K562 (cell line): ENCODE results near the gene ZFYVE28. TPM values are rescaled to one million over a fixed set of nuclear protein-coding genes. Genes with fewer than 3 reads are reported as not detected.

Experiments
- BCL6 ChIP-seq: fragments of 250-450 bp; sonication (Bioruptor Pico); IDR thresholded peaks from 2 replicates; pipeline ENCODE4 v1.4.0; 2020
- DDX20 ChIP-seq: fragments of 450-650 bp; IDR thresholded peaks from 2 replicates; pipeline ENCODE4 v1.6.1; 2016; ENCODE audit warnings: missing genetic modification characterization, low read depth, mild to moderate bottlenecking, missing compliant biosample characterization, moderate library complexity
- DPF2 ChIP-seq: fragments of 450-650 bp; IDR thresholded peaks from 2 replicates; pipeline ENCODE4 v1.6.1; 2016
- ETV5 ChIP-seq: sonication (generic); formaldehyde crosslinking; IDR thresholded peaks from 2 replicates; pipeline ENCODE4 v1.4.0; 2020; ENCODE audit warnings: low read depth, mild to moderate bottlenecking, missing genetic modification reagents
- GABPB1 ChIP-seq: sonication (generic); formaldehyde crosslinking; IDR thresholded peaks from 2 replicates; pipeline ENCODE4 v1.8.0; 2022; ENCODE audit warnings: mild to moderate bottlenecking, missing genetic modification reagents
- HIVEP1 ChIP-seq: fragments of 250-450 bp; sonication (Bioruptor Pico); IDR thresholded peaks from 2 replicates; pipeline ENCODE4 v1.4.0; 2020; ENCODE audit warnings: mild to moderate bottlenecking
- KLF6 ChIP-seq: fragments of 250-450 bp; sonication (Bioruptor Pico); IDR thresholded peaks from 2 replicates; pipeline ENCODE4 v1.4.0; 2020; ENCODE audit warnings: mild to moderate bottlenecking, moderate library complexity, borderline replicate concordance
- MCM2 ChIP-seq: fragments of 450-650 bp; IDR thresholded peaks from 2 replicates; pipeline ENCODE4 v1.6.1; 2017; ENCODE audit warnings: low read depth, mild to moderate bottlenecking
- NR2C1 ChIP-seq, 2 experiments: fragments of 450-650 bp; IDR thresholded peaks; 2 replicates each; pipeline ENCODE4 v1.6.1; 2017; ENCODE audit warnings: mild to moderate bottlenecking in 2 of 2, antibody characterized with exemption in 1 of 2, inconsistent platforms in 1 of 2, missing compliant biosample characterization in 1 of 2, missing genetic modification characterization in 1 of 2
- PHB ChIP-seq: fragments of 250-450 bp; sonication (Bioruptor Pico); IDR thresholded peaks from 2 replicates; pipeline ENCODE4 v1.5.0; 2021
- PRMT5 ChIP-seq: sonication (generic); formaldehyde crosslinking; IDR thresholded peaks from 2 replicates; pipeline ENCODE4 v1.5.0; 2020; ENCODE audit warnings: missing genetic modification reagents
- PTTG1 ChIP-seq: fragments of 450-650 bp; IDR thresholded peaks from 2 replicates; pipeline ENCODE4 v1.6.1; 2016; ENCODE audit warnings: low read depth, mild to moderate bottlenecking, missing genetic modification characterization, missing compliant biosample characterization
- SMAD2 ChIP-seq: fragments of 150-350 bp; IDR thresholded peaks from 2 replicates; pipeline ENCODE4 v1.6.1; 2014; ENCODE audit warnings: low read depth, mild to moderate bottlenecking, low read length
- SNIP1 ChIP-seq: fragments of 450-650 bp; IDR thresholded peaks from 2 replicates; pipeline ENCODE4 v1.7.1; 2017; ENCODE audit warnings: low read depth, mild to moderate bottlenecking
- TAF1 ChIP-seq: IDR thresholded peaks from 2 replicates; pipeline ENCODE4 v1.6.1; 2011; ENCODE audit warnings: mild to moderate bottlenecking, low read length, moderate library complexity; ENCODE audit not compliant: insufficient read depth, control insufficient read depth, severe bottlenecking; ENCODE audit errors: extremely low read depth
- TCF7 ChIP-seq: sonication (generic); IDR thresholded peaks from 2 replicates; pipeline ENCODE4 v1.6.1; 2016; ENCODE audit warnings: antibody characterized with exemption, borderline replicate concordance
- U2AF1 ChIP-seq: fragments of 200-400 bp; formaldehyde crosslinking; optimal IDR thresholded peaks from 2 replicates; pipeline ENCODE3; 2017; ENCODE audit warnings: mild to moderate bottlenecking, low read depth, low read length, moderate library complexity
- ZC3H11A ChIP-seq: IDR thresholded peaks from 2 replicates; pipeline ENCODE4 v1.6.1; 2012; ENCODE audit warnings: low read depth, low read length, improper control_type of control experiment
- ZNF134 ChIP-seq: fragments of 250-450 bp; sonication (Bioruptor Pico); conservative IDR thresholded peaks from 2 replicates; pipeline ENCODE4 v1.4.0; 2020
- ZNF140 ChIP-seq: fragments of 250-450 bp; sonication (Bioruptor Pico); IDR thresholded peaks from 2 replicates; pipeline ENCODE4 v1.8.0; 2021; ENCODE audit warnings: moderate library complexity, mild to moderate bottlenecking, inconsistent platforms
- ZNF561 ChIP-seq: fragments of 450-650 bp; formaldehyde crosslinking; conservative IDR thresholded peaks from 2 replicates; pipeline ENCODE4 v1.4.0; 2020; ENCODE audit warnings: mild to moderate bottlenecking, moderate library complexity
- ZSCAN29 ChIP-seq: fragments of 450-650 bp; IDR thresholded peaks from 2 replicates; pipeline ENCODE4 v1.6.1; 2017
- polyA plus RNA-seq, 8 experiments: library from polyadenylated mRNA; depleted of rRNA in 4 of 8; stranded (reverse) in 5 of 8; unstranded in 3 of 8; fragments of >200 nt; fragmentation: Nextera tagmentation in 2 of 8; fragmentation: Illumina TruSeq in 1 of 8; extraction: Ambion mirVana in 2 of 8; extraction: Trizol in 1 of 8; gene quantifications; 2 replicates each; pipeline versions ENCODE4 v1.2.1 to v1.2.3, GENCODE V29; 2011 to 2014; ENCODE audit warnings: inconsistent platforms in 1 of 8, missing spikeins in 1 of 8
- total RNA-seq, 7 experiments: library from RNA; depleted of rRNA in 6 of 7; stranded (reverse); fragments of >200 nt in 6 of 7; fragmentation: Illumina TruSeq in 2 of 7; extraction: Trizol in 2 of 7; gene quantifications; 2 replicates each; pipeline versions ENCODE4 v1.2.1 to v1.2.3, GENCODE V29; 2011 to 2021; ENCODE audit warnings: low replicate concordance in 1 of 7
- TF ChIP-seq, protein P1 (sequence below): conservative IDR thresholded peaks from 2 replicates; pipeline ENCODE4 v1.6.1; 2011; ENCODE audit warnings: low read depth, mild to moderate bottlenecking, low read length; ENCODE audit not compliant: control insufficient read depth
- TF ChIP-seq, protein P2 (sequence below): fragments of 200-800 bp; sonication (Bioruptor generic); IDR thresholded peaks from 2 replicates; pipeline ENCODE4 v1.6.1; 2017; ENCODE audit warnings: missing genetic modification characterization, missing compliant biosample characterization
- TF ChIP-seq, protein P3 (sequence below): sonication (generic); IDR thresholded peaks from 2 replicates; pipeline ENCODE4 v1.6.1; 2016
- TF ChIP-seq, protein P4 (sequence below): fragments of 250-450 bp; sonication (Bioruptor Pico); IDR thresholded peaks from 2 replicates; pipeline ENCODE4 v1.8.0; 2021; ENCODE audit warnings: mild to moderate bottlenecking, moderate library complexity

The ZFYVE28 gene
- total and polyA plus RNA-seq, 9 of the 15 experiments (the other 6 are each of a cell fraction or from before 2014, with no cell fraction given): 1.3 to 24.8 (median 8.9) TPM

- no peak for TF ChIP-seq ZNF561 (CRISPR knock-in tag)
- no peak for TF ChIP-seq PHB (CRISPR knock-in tag)
- TF ChIP-seq SMAD2: no peak
- TF ChIP-seq PRMT5: no peak
- TF ChIP-seq ZNF140 (CRISPR knock-in tag): no peak
- no peak for TF ChIP-seq BCL6
- no peak for TF ChIP-seq GABPB1 (CRISPR knock-in tag)
- TF ChIP-seq ZNF134 (CRISPR knock-in tag): 0 out of 2 replicates have a peak, but pooled peaks have one; percentile 26
- TF ChIP-seq ETV5 (CRISPR knock-in tag): no peak
- TF ChIP-seq, protein P1, sequence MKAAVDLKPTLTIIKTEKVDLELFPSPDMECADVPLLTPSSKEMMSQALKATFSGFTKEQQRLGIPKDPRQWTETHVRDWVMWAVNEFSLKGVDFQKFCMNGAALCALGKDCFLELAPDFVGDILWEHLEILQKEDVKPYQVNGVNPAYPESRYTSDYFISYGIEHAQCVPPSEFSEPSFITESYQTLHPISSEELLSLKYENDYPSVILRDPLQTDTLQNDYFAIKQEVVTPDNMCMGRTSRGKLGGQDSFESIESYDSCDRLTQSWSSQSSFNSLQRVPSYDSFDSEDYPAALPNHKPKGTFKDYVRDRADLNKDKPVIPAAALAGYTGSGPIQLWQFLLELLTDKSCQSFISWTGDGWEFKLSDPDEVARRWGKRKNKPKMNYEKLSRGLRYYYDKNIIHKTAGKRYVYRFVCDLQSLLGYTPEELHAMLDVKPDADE: no peak
- TF ChIP-seq PTTG1: no peak
- TF ChIP-seq, protein P2, sequence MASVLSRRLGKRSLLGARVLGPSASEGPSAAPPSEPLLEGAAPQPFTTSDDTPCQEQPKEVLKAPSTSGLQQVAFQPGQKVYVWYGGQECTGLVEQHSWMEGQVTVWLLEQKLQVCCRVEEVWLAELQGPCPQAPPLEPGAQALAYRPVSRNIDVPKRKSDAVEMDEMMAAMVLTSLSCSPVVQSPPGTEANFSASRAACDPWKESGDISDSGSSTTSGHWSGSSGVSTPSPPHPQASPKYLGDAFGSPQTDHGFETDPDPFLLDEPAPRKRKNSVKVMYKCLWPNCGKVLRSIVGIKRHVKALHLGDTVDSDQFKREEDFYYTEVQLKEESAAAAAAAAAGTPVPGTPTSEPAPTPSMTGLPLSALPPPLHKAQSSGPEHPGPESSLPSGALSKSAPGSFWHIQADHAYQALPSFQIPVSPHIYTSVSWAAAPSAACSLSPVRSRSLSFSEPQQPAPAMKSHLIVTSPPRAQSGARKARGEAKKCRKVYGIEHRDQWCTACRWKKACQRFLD (CRISPR knock-in tag): no peak
- no peak for TF ChIP-seq ZSCAN29
- TF ChIP-seq TAF1: peak; percentile 37
- TF ChIP-seq SNIP1: no peak
- no peak for TF ChIP-seq ZC3H11A
- 0 out of 2 replicates have a peak, but pooled peaks have one; percentile 27 for TF ChIP-seq HIVEP1 (CRISPR knock-in tag)
- peak; percentile 87 for TF ChIP-seq DPF2
- TF ChIP-seq U2AF1: no peak
- TF ChIP-seq, protein P3, sequence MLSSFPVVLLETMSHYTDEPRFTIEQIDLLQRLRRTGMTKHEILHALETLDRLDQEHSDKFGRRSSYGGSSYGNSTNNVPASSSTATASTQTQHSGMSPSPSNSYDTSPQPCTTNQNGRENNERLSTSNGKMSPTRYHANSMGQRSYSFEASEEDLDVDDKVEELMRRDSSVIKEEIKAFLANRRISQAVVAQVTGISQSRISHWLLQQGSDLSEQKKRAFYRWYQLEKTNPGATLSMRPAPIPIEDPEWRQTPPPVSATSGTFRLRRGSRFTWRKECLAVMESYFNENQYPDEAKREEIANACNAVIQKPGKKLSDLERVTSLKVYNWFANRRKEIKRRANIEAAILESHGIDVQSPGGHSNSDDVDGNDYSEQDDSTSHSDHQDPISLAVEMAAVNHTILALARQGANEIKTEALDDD: no peak
- no peak for TF ChIP-seq TCF7
- TF ChIP-seq, protein P4, sequence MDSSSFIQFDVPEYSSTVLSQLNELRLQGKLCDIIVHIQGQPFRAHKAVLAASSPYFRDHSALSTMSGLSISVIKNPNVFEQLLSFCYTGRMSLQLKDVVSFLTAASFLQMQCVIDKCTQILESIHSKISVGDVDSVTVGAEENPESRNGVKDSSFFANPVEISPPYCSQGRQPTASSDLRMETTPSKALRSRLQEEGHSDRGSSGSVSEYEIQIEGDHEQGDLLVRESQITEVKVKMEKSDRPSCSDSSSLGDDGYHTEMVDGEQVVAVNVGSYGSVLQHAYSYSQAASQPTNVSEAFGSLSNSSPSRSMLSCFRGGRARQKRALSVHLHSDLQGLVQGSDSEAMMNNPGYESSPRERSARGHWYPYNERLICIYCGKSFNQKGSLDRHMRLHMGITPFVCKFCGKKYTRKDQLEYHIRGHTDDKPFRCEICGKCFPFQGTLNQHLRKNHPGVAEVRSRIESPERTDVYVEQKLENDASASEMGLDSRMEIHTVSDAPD (CRISPR knock-in tag): peak; percentile 70; the same call in 1 of the 2 replicates
- TF ChIP-seq DDX20 (tag): no peak
- no peak for TF ChIP-seq MCM2
- TF ChIP-seq KLF6 (CRISPR knock-in tag): peak; percentile 97
- TF ChIP-seq NR2C1 (IDR thresholded peaks at IDR 0.05): peak; percentile 66
- peak; percentile 68 for TF ChIP-seq NR2C1 (tag; IDR thresholded peaks at IDR 0.05)
These were observed 22.9 kb downstream of the ZFYVE28 start (continued) for GRCh38 chr4:2395584-2395983.
